ENCODE data around the gene HOXA13.

Gene HOXA13

GRCh38 chr7:27199849-27200760 lies at the start of gene HOXA13:
Gene HOXA13 (minus strand): TSS chr7:27200091. CDS start chr7:27200077, 14 bp downstream.
- peak; percentile 6 for DNase-seq

DNA sequence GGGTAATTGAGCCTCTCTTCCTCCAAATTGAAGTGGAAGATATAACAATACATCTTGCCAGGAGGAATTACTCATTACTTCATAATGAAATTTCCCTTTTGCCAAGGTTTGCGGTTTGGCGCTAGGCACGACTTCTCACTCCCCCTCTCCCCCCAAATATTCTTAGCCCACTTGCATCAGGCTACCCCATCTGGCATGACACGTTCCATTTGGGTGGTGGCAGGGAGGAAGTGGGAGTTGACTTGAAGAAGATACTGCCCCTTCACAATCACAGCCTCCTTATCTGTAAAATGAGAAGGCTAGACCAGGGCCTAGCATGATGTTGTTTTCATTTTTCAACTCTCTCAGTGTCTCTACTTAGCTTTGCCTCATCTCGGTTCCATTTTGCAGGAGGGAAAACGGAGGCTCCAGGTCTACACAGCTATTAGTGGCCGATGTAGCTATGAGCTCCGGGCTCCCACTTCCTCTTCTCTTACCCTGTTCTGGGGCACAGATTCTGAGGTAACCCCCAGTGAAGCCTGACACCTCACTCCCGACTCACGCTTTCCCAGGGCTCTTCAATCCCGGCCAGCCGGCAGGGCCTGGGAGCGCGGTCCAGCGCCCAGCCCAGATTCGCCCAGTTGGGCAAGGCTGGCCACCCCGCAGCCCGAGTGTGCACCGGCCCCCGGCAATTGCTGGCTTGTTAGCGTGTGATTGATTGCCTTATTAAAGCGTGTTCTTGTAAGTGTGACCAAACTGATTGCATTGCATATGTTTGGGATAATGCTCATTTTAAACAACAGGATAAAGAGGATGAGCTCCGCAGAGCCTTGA lies 49.2 kb upstream of the HOXA13 start:
- no peak for DNase-seq

GRCh38 chr7:27248427-27248806 lies 48.5 kb upstream of the HOXA13 start:
- DNase-seq = no peak

GRCh38 chr7:27247452-27248426 lies 47.8 kb upstream of the HOXA13 start:
- no peak for DNase-seq

- DNase-seq = no peak
Measured at GRCh38 chr7:27247000-27247399, 47.1 kb upstream of the HOXA13 start.

- DNase-seq = no peak
Measured at GRCh38 chr7:27245798-27246691, 46.2 kb upstream of the HOXA13 start.

DNA sequence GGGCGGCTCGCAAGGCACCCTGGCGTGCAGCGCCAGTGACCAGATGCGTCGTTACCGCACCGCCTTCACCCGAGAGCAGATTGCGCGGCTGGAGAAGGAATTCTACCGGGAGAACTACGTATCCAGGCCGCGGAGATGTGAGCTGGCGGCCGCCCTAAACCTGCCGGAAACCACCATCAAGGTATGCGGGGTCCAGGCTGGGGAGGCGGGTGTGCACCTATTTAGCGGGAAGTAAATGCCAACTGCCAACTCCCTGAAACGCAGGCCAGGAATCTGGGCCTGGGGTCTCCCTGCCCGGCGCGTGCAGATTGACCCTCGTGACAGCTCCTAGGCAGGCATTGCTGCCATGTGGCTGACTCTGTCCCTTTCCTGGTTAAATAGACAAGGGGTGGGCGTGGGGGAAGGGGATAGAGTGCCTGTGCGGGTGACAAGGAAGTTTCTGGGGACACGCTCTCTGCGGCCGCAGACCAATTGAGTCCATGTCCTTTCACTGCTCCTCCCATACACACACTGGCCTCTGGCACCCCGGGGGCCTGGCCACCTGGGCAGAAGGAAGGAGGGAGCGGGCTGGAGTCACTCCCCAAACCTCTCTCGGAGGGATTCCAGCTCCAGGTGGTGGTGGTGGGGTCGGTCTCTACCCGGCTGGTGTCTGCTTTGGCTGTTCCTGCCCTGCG lies 45.4 kb upstream of the HOXA13 start:
- DNase-seq = no peak

DNA sequence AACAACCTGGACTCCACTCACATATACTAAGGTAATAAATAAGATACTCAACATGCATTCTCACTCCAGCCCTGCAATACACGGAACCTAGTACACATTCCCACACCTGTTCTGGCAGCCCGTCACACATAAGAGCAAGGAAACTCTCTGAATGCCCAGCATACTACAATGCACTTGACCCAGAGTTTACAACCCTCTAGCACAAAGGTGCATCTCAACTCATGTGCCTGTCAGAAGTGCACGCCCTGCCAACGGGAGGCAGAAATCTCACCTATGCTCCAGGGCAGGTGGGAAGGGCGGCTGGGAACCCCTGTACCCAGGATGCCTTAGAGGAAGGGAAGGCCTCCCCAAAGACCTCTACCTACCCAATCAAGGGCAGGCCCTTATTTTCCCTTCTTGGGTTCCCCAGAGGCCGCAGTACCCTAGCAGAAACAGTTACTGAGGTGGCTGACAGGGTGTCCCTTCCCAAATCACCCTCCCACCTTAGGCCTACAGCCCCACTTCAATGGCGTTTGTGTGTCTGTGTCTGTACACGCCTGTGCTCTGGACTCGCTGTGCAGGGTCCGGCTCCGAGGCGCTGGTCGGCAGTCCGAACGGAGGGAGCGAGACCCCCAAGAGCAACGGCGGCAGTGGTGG lies 44.7 kb upstream of the HOXA13 start:
- no peak for DNase-seq

DNA sequence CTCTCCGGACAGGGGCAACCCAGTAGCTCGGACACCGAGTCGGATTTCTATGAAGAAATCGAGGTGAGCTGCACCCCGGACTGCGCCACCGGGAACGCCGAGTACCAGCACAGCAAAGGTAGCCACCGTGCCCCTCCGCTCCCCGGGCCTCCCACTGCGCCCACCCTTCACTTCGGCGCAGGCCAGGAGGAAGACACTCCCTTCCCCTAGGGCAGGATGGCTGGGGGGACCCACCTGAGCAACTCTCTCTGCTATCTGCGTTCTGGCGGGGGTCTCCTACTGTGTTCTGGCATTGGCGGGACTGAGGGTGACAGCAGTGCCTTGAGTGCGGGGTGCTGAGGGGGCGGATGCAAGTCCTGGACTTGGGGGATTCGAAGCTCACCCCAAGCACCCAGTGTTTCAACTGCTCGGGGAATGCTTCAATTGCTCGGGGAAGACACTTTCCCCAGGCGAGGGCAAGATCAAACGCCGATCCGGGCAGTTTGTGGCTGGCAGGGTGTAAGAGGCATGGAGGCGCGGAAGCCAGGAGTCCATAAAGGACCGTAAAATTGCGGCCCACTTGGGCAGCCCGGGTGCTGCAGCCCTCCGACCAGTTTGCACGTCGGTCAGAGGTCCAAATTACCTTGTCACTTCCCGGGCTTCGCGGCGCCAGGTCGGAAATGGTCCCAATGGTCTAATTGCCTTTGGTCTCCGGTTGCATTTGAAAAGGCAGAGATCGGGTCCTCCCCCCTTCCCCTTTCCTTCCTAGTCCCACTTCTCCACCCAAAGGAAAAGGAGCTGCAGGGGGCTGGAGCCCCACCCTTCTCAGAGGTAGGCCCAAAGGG lies 43.7 kb upstream of the HOXA13 start:
- no peak for DNase-seq

- no peak for DNase-seq
Measured at GRCh38 chr7:27242555-27243339, 42.9 kb upstream of the HOXA13 start, which contains the start of gene EVX1. Gene EVX1 (plus strand): TSS chr7:27242802. CDS start chr7:27243031, 229 bp downstream.

DNA sequence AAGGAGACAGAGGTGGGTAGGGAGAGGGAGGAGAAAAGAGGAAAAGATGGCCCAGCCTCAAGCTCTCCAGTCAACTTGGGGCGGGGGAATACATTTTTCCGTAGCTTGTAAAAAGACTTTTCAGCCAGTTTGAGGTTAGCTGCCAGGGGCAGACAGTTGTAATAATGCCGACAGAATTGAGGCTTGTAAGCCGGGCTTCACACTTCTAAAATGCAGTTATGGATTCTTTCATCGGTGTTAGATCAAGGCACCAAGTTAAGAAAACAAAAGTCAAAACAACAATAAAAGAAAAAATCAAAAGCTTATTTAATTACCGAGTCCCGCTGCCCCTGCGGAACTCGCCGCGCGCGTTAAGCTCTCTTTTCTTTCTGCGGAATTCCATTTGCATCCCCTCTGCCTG lies 42.3 kb upstream of the HOXA13 start:
- no peak for DNase-seq

- DNase-seq = no peak
Measured at GRCh38 chr7:27241189-27242056, 41.5 kb upstream of the HOXA13 start.

- DNase-seq = no peak
Measured at GRCh38 chr7:27240015-27240731, 40.3 kb upstream of the HOXA13 start.

- DNase-seq = no peak
Measured at GRCh38 chr7:27239387-27240014, 39.6 kb upstream of the HOXA13 start.

DNA sequence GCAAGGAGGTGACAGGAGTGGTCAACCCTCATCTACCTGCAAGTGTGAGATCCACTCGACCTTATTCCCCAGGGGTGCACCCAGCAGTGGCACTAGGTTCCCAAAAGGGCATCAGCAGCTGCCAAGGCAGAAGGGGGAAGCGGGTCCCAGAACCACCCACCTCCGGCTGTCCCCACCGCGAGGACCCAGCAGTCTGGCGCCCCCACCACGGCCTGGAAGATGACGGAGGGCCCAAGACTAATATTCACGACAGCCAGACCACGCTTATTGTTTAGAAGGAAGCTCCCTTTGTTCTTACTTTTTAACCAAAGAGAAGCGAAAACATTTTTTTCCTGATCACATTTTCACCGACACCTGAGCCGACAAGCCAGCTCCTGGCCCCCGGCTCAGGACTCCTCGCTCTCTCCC lies 39.1 kb upstream of the HOXA13 start:
- no peak for DNase-seq

- DNase-seq = peak; percentile 32
Measured at GRCh38 chr7:27237735-27238334, 37.9 kb upstream of the HOXA13 start.
